ENCODE results near the gene MAGEA9.

DNA sequence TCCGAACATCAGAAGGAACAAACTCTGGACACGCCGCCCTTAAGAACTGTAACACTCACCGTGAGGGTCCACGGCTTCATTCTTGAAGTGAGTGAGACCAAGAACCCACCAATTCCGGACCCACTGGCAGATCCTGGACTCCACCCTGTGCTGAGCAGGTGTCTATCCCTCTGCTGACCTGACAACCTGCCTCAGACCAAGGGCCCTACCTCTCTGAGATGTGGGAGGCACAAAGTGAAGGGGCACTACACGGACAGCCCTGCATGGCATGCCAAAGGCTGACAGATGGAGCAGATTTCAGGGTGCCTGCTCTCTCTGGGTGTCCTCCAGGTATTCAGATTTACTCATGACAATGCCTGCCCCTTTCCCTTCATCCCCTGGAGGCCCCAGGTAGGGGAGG is 21.9 kb upstream of the MAGEA9 start:
- TF ChIP-seq EZH2 (IDR thresholded peaks at IDR 0.05; ENCODE audit: borderline replicate concordance, low read length) = no peak
- TF ChIP-seq, protein P1, sequence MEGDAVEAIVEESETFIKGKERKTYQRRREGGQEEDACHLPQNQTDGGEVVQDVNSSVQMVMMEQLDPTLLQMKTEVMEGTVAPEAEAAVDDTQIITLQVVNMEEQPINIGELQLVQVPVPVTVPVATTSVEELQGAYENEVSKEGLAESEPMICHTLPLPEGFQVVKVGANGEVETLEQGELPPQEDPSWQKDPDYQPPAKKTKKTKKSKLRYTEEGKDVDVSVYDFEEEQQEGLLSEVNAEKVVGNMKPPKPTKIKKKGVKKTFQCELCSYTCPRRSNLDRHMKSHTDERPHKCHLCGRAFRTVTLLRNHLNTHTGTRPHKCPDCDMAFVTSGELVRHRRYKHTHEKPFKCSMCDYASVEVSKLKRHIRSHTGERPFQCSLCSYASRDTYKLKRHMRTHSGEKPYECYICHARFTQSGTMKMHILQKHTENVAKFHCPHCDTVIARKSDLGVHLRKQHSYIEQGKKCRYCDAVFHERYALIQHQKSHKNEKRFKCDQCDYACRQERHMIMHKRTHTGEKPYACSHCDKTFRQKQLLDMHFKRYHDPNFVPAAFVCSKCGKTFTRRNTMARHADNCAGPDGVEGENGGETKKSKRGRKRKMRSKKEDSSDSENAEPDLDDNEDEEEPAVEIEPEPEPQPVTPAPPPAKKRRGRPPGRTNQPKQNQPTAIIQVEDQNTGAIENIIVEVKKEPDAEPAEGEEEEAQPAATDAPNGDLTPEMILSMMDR (conservative IDR thresholded peaks at IDR 0.05 in 1 of 2, IDR thresholded peaks at IDR 0.05 in 1 of 2; ENCODE audit: extremely low read depth in 1 of 2, insufficient read depth in 1 of 2, low read depth in 1 of 2, low read length in 2 of 2) = no peak

All from mammary epithelial cell (primary cell).